SK-N-SH (cell line): ENCODE data around the gene IFIT1B.
"Not testable (repeated sequence)": the region's sequence is repeated elsewhere in the genome, so short reads cannot be mapped to it uniquely, and the experiment has no call there.

Experiments used
- MXI1 ChIP-seq: IDR thresholded peaks from 2 replicates; pipeline ENCODE4 v1.6.1; 2012; ENCODE audit warnings: mild to moderate bottlenecking, low read depth, low read length, improper control_type of control experiment
- RAD21 ChIP-seq: IDR thresholded peaks from 2 replicates; pipeline ENCODE4 v1.6.1; 2012; ENCODE audit warnings: mild to moderate bottlenecking, low read length
- TAF1 ChIP-seq: IDR thresholded peaks from 2 replicates; pipeline ENCODE4 v1.6.1; 2012; ENCODE audit warnings: low read depth, mild to moderate bottlenecking, low read length, moderate library complexity, borderline replicate concordance
- TCF12 ChIP-seq: IDR thresholded peaks from 2 replicates; pipeline ENCODE4 v1.4.0; 2012
- YY1 ChIP-seq: IDR thresholded peaks from 2 replicates; pipeline ENCODE4 v1.4.0; 2012; ENCODE audit warnings: low read depth, mild to moderate bottlenecking
- TF ChIP-seq, protein P1 (sequence below): fragments of 150-350 bp; IDR thresholded peaks from 2 replicates; pipeline ENCODE4 v1.6.1; 2016; ENCODE audit warnings: mild to moderate bottlenecking, low read depth, low read length
- TF ChIP-seq, protein P2 (sequence below): fragments of 150-350 bp; IDR thresholded peaks from 2 replicates; pipeline ENCODE4 v1.6.1; 2017; ENCODE audit warnings: antibody characterized with exemption, low read length, low read depth, borderline replicate concordance
- TF ChIP-seq, protein P3 (sequence below): fragments of 200-600 bp; sonication (generic); IDR thresholded peaks from 2 replicates; pipeline ENCODE4 v1.6.1; 2017; ENCODE audit warnings: antibody characterized with exemption, mild to moderate bottlenecking, moderate library complexity

DNA sequence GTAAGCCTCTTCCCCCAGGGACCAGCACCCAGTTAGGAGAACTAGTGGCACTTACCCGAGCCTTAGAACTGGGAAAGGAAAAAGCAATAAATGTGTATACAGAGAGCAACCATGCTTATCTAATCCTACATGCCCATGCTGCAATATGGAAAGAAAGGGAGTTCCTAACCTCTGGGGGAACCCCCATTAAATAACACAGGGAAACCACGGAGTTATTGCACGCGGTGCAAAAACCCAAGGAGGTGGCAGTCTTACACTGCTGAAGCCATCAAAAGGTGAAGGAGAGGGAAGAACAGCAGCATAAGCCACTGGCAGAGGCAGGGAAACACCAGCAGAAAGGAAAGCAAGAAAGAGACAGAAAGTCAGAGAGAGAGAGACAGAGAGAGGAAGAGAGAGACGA, 32.7 kb downstream of the IFIT1B start:
- TF ChIP-seq, protein P1, sequence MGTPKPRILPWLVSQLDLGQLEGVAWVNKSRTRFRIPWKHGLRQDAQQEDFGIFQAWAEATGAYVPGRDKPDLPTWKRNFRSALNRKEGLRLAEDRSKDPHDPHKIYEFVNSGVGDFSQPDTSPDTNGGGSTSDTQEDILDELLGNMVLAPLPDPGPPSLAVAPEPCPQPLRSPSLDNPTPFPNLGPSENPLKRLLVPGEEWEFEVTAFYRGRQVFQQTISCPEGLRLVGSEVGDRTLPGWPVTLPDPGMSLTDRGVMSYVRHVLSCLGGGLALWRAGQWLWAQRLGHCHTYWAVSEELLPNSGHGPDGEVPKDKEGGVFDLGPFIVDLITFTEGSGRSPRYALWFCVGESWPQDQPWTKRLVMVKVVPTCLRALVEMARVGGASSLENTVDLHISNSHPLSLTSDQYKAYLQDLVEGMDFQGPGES = not testable (repeated sequence)
- not testable (repeated sequence) for TF ChIP-seq TAF1, YY1, MXI1, RAD21, TCF12
- TF ChIP-seq, protein P2, sequence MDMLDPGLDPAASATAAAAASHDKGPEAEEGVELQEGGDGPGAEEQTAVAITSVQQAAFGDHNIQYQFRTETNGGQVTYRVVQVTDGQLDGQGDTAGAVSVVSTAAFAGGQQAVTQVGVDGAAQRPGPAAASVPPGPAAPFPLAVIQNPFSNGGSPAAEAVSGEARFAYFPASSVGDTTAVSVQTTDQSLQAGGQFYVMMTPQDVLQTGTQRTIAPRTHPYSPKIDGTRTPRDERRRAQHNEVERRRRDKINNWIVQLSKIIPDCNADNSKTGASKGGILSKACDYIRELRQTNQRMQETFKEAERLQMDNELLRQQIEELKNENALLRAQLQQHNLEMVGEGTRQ = not testable (repeated sequence)
- TF ChIP-seq, protein P3, sequence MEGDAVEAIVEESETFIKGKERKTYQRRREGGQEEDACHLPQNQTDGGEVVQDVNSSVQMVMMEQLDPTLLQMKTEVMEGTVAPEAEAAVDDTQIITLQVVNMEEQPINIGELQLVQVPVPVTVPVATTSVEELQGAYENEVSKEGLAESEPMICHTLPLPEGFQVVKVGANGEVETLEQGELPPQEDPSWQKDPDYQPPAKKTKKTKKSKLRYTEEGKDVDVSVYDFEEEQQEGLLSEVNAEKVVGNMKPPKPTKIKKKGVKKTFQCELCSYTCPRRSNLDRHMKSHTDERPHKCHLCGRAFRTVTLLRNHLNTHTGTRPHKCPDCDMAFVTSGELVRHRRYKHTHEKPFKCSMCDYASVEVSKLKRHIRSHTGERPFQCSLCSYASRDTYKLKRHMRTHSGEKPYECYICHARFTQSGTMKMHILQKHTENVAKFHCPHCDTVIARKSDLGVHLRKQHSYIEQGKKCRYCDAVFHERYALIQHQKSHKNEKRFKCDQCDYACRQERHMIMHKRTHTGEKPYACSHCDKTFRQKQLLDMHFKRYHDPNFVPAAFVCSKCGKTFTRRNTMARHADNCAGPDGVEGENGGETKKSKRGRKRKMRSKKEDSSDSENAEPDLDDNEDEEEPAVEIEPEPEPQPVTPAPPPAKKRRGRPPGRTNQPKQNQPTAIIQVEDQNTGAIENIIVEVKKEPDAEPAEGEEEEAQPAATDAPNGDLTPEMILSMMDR = not testable (repeated sequence)
